GM12892 (cell line): ENCODE results near the gene OR2M3.

Experiments used
- POLR2A ChIP-seq: IDR thresholded peaks from 2 replicates; pipeline ENCODE4 v1.6.1; 2011; ENCODE audit warnings: low read depth, low read length, control low read depth
- POLR2AphosphoS5 ChIP-seq: IDR thresholded peaks from 2 replicates; pipeline ENCODE4 v1.6.1; 2011; ENCODE audit warnings: low read depth, low read length, control low read depth
- TAF1 ChIP-seq: IDR thresholded peaks from 2 replicates; pipeline ENCODE4 v1.6.1; 2011; ENCODE audit warnings: low read depth, mild to moderate bottlenecking, control low read depth, low read length, borderline replicate concordance

GRCh38 chr1:248215880-248216279 is 18.8 kb downstream of the OR2M3 start:
- TF ChIP-seq POLR2AphosphoS5: no peak
- no peak for TF ChIP-seq POLR2A
- TF ChIP-seq TAF1: no peak
